ENCODE data around the gene AGTRAP.

GRCh38 chr1:11761988-11762406 lies 26.1 kb downstream of the AGTRAP start, which contains the start of gene C1orf167:
- TF ChIP-seq CTCF (IDR thresholded peaks at IDR 0.05; ENCODE audit: low read depth, low read length) (no peak), EZH2phosphoT487 (IDR thresholded peaks at IDR 0.05; ENCODE audit: low read depth) (no peak)

Data from OCI-LY3 (cell line).